ENCODE measurements around the gene CDKL2.

CDKL2 gene

GRCh38 chr4:75561789-75562188, 68.5 kb downstream of the CDKL2 start:
- no peaks in the 10 kb centered on the region for H3K36me3 Mint-ChIP-seq (ENCODE audit: low read depth)
- H3K27ac Mint-ChIP-seq = no peak overlapping the region
- peaks cover 8% of the 10 kb centered on the region for H3K27me3 Mint-ChIP-seq (ENCODE audit: low read depth)
- TF ChIP-seq CTCF (IDR thresholded peaks at IDR 0.05; ENCODE audit: unreplicated experiment in 3 of 3) = no peak
- H3K4me1 Mint-ChIP-seq = no peaks in the 10 kb centered on the region
- peaks cover 2% of the 10 kb centered on the region for H3K9me3 Mint-ChIP-seq
- no peak overlapping the region for H3K4me3 Mint-ChIP-seq

- peaks cover 10% of the 10 kb centered on the region for H3K27me3 Mint-ChIP-seq (ENCODE audit: low read depth)
- H3K27ac Mint-ChIP-seq = no peak overlapping the region
- H3K9me3 Mint-ChIP-seq = no peaks in the 10 kb centered on the region
- no peak for TF ChIP-seq CTCF (IDR thresholded peaks at IDR 0.05; ENCODE audit: unreplicated experiment in 3 of 3)
- H3K4me1 Mint-ChIP-seq = no peaks in the 10 kb centered on the region
- no peak overlapping the region for H3K4me3 Mint-ChIP-seq
- no peaks in the 10 kb centered on the region for H3K36me3 Mint-ChIP-seq (ENCODE audit: low read depth)
Measured at GRCh38 chr4:75557696-75558095, 72.6 kb downstream of the CDKL2 start.

GRCh38 chr4:75555294-75556164, 74.8 kb downstream of the CDKL2 start, which contains the start of gene ODAPH:
Gene ODAPH (plus strand): TSS chr4:75556066. CDS start chr4:75556083, 17 bp downstream.
- no peak within 1 kb of the TSS for H3K4me3 Mint-ChIP-seq
- H3K36me3 Mint-ChIP-seq (ENCODE audit: low read depth) = no peaks in the 10 kb centered on the region
- no peaks in the 10 kb centered on the region for H3K9me3 Mint-ChIP-seq
- H3K27ac Mint-ChIP-seq = no peak within 1 kb of the TSS
- no peak for TF ChIP-seq CTCF (IDR thresholded peaks at IDR 0.05; ENCODE audit: unreplicated experiment in 3 of 3)
- peaks cover 10% of the 10 kb centered on the region for H3K27me3 Mint-ChIP-seq (ENCODE audit: low read depth)
- no peaks in the 10 kb centered on the region for H3K4me1 Mint-ChIP-seq

GRCh38 chr4:75552452-75552851, 77.9 kb downstream of the CDKL2 start:
- H3K4me3 Mint-ChIP-seq = no peak overlapping the region
- H3K27me3 Mint-ChIP-seq (ENCODE audit: low read depth) = peaks cover 10% of the 10 kb centered on the region
- no peak overlapping the region for H3K27ac Mint-ChIP-seq
- H3K36me3 Mint-ChIP-seq (ENCODE audit: low read depth) = no peaks in the 10 kb centered on the region
- no peak for TF ChIP-seq CTCF (IDR thresholded peaks at IDR 0.05; ENCODE audit: unreplicated experiment in 3 of 3)
- no peaks in the 10 kb centered on the region for H3K9me3 Mint-ChIP-seq
- peaks cover 6% of the 10 kb centered on the region for H3K4me1 Mint-ChIP-seq

- no peak for TF ChIP-seq CTCF (IDR thresholded peaks at IDR 0.05; ENCODE audit: unreplicated experiment in 3 of 3)
- no peak overlapping the region for H3K4me3 Mint-ChIP-seq
- H3K4me1 Mint-ChIP-seq = peaks cover 6% of the 10 kb centered on the region
- H3K27me3 Mint-ChIP-seq (ENCODE audit: low read depth) = peaks cover 5% of the 10 kb centered on the region
- no peak overlapping the region for H3K27ac Mint-ChIP-seq
- peaks cover 3% of the 10 kb centered on the region for H3K36me3 Mint-ChIP-seq (ENCODE audit: low read depth)
- no peaks in the 10 kb centered on the region for H3K9me3 Mint-ChIP-seq
Measured at GRCh38 chr4:75549019-75549418, 81.3 kb downstream of the CDKL2 start.
